ENCODE results near the gene ZKSCAN5.
A peak's percentile ranks its signal among the peaks of the same experiment; 100 is the strongest.

The ZKSCAN5 gene

GRCh38 chr7:99505324-99505662 is 831 bp downstream of the ZKSCAN5 start:
- H2AK5ac ChIP-seq (ENCODE audit: low read length): no peak overlapping the region
- H3K4me3 ChIP-seq (ENCODE audit: low read length): peak overlapping the region; percentile 69
- H3K27ac ChIP-seq (ENCODE audit: low read depth, low read length): no peak overlapping the region
- no CpG with 5 or more reads among the region's 11 CpGs for WGBS (ENCODE audit: extremely low coverage, insufficient coverage, low lambda C conversion rate)
- no peak for DNase-seq
- no peaks in the 10 kb centered on the region for H3K27me3 ChIP-seq (ENCODE audit: insufficient read depth, low read length, poor library complexity)
- H3K79me2 ChIP-seq (ENCODE audit: control insufficient read depth, insufficient read depth, low read length): peaks cover 16% of the 10 kb centered on the region
- no peak overlapping the region for H4K8ac ChIP-seq (ENCODE audit: low read depth, low read length)
- peak overlapping the region; percentile 56 for H3K18ac ChIP-seq (ENCODE audit: low read length)
- no peak overlapping the region for H2BK5ac ChIP-seq (ENCODE audit: low read length)
- H3K23ac ChIP-seq (ENCODE audit: low read length): no peak overlapping the region
- H3K79me1 ChIP-seq (ENCODE audit: low read length): peaks cover 10% of the 10 kb centered on the region
- H2BK120ac ChIP-seq (ENCODE audit: low read depth, low read length): peak overlapping the region; percentile 61
- H3K4ac ChIP-seq (ENCODE audit: low read depth, low read length): peak overlapping the region; percentile 62
- H3K9ac ChIP-seq (ENCODE audit: low read length): peak overlapping the region; percentile 77
- H4K5ac ChIP-seq (ENCODE audit: low read length): no peak overlapping the region
- peak overlapping the region; percentile 89 for H3K56ac ChIP-seq (ENCODE audit: low read length)
- peaks cover 2% of the 10 kb centered on the region for H3K4me1 ChIP-seq (ENCODE audit: control insufficient read depth, low read depth, low read length)
- no peak overlapping the region for H2BK15ac ChIP-seq (replicated peaks; ENCODE audit: low read depth)
- H3K4me2 ChIP-seq (ENCODE audit: low read length): peak overlapping the region; percentile 71
- no peaks in the 10 kb centered on the region for H3K36me3 ChIP-seq (ENCODE audit: control insufficient read depth, insufficient read depth, low read length)

DNA sequence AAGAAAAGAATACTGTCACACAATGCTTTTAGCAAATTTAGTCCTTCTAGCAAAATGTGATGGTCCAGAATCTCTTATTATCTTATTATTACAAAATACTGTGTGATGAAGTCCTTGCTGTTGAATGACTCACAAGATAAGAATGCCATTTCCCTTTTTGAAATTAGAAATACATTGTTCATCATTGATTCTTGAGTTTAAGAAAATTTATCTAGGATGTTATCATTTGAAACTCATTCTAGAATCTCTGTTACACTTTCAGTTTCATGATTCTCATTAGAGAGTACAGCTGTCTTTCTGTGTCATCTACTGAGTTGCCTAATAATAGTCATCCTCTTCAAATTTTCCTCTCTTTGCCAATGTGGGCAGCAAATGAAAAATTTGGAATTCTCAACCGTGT is 9.6 kb downstream of the ZKSCAN5 start:
- no peak overlapping the region for H2BK15ac ChIP-seq (replicated peaks; ENCODE audit: low read depth)
- no peak overlapping the region for H4K8ac ChIP-seq (ENCODE audit: low read depth, low read length)
- no peak overlapping the region for H3K56ac ChIP-seq (ENCODE audit: low read length)
- H4K5ac ChIP-seq (ENCODE audit: low read length): no peak overlapping the region
- H3K79me2 ChIP-seq (ENCODE audit: control insufficient read depth, insufficient read depth, low read length): no peaks in the 10 kb centered on the region
- no peak overlapping the region for H3K4ac ChIP-seq (ENCODE audit: low read depth, low read length)
- H3K9ac ChIP-seq (ENCODE audit: low read length): no peak overlapping the region
- DNase-seq: no peak
- H3K79me1 ChIP-seq (ENCODE audit: low read length): no peaks in the 10 kb centered on the region
- no peaks in the 10 kb centered on the region for H3K27me3 ChIP-seq (ENCODE audit: insufficient read depth, low read length, poor library complexity)
- H3K18ac ChIP-seq (ENCODE audit: low read length): no peak overlapping the region
- H3K23ac ChIP-seq (ENCODE audit: low read length): no peak overlapping the region
- no peak overlapping the region for H2BK120ac ChIP-seq (ENCODE audit: low read depth, low read length)
- no peak overlapping the region for H3K4me3 ChIP-seq (ENCODE audit: low read length)
- no peak overlapping the region for H3K27ac ChIP-seq (ENCODE audit: low read depth, low read length)
- no peak overlapping the region for H2BK5ac ChIP-seq (ENCODE audit: low read length)
- no CpG with 5 or more reads among the region's 1 CpG for WGBS (ENCODE audit: extremely low coverage, insufficient coverage, low lambda C conversion rate)
- H3K36me3 ChIP-seq (ENCODE audit: control insufficient read depth, insufficient read depth, low read length): peaks cover 5% of the 10 kb centered on the region
- H3K4me1 ChIP-seq (ENCODE audit: control insufficient read depth, low read depth, low read length): no peaks in the 10 kb centered on the region
- no peak overlapping the region for H3K4me2 ChIP-seq (ENCODE audit: low read length)
- no peak overlapping the region for H2AK5ac ChIP-seq (ENCODE audit: low read length)

GRCh38 chr7:99521399-99521798 is 16.9 kb downstream of the ZKSCAN5 start:
- Histone ChIP-seq H4K5ac (ENCODE audit: low read length) (no peak overlapping the region), H3K4me3 (ENCODE audit: low read length) (no peak overlapping the region), H3K56ac (ENCODE audit: low read length) (no peak overlapping the region), H3K18ac (ENCODE audit: low read length) (no peak overlapping the region), H2BK120ac (ENCODE audit: low read depth, low read length) (no peak overlapping the region), H3K79me2 (ENCODE audit: control insufficient read depth, insufficient read depth, low read length) (no peaks in the 10 kb centered on the region), H3K27me3 (ENCODE audit: insufficient read depth, low read length, poor library complexity) (no peaks in the 10 kb centered on the region), H3K4me2 (ENCODE audit: low read length) (no peak overlapping the region), H3K4me1 (ENCODE audit: control insufficient read depth, low read depth, low read length) (no peaks in the 10 kb centered on the region), H3K9ac (ENCODE audit: low read length) (no peak overlapping the region), H2BK15ac (replicated peaks; ENCODE audit: low read depth) (no peak overlapping the region), H4K8ac (ENCODE audit: low read depth, low read length) (no peak overlapping the region), H3K79me1 (ENCODE audit: low read length) (no peaks in the 10 kb centered on the region), H3K4ac (ENCODE audit: low read depth, low read length) (no peak overlapping the region), H2BK5ac (ENCODE audit: low read length) (no peak overlapping the region), H2AK5ac (ENCODE audit: low read length) (no peak overlapping the region), H3K23ac (ENCODE audit: low read length) (no peak overlapping the region), H3K36me3 (ENCODE audit: control insufficient read depth, insufficient read depth, low read length) (peaks cover 7% of the 10 kb centered on the region), H3K27ac (ENCODE audit: low read depth, low read length) (no peak overlapping the region)
- no CpG with 5 or more reads among the region's 3 CpGs for WGBS (ENCODE audit: extremely low coverage, insufficient coverage, low lambda C conversion rate)
- DNase-seq: no peak

- Histone ChIP-seq H3K79me2 (ENCODE audit: control insufficient read depth, insufficient read depth, low read length) (no peaks in the 10 kb centered on the region), H3K27ac (ENCODE audit: low read depth, low read length) (no peak overlapping the region), H3K18ac (ENCODE audit: low read length) (no peak overlapping the region), H4K5ac (ENCODE audit: low read length) (no peak overlapping the region), H2BK5ac (ENCODE audit: low read length) (no peak overlapping the region), H4K8ac (ENCODE audit: low read depth, low read length) (no peak overlapping the region), H3K4me1 (ENCODE audit: control insufficient read depth, low read depth, low read length) (no peaks in the 10 kb centered on the region), H2BK120ac (ENCODE audit: low read depth, low read length) (no peak overlapping the region), H3K9ac (ENCODE audit: low read length) (no peak overlapping the region), H3K79me1 (ENCODE audit: low read length) (no peaks in the 10 kb centered on the region), H3K36me3 (ENCODE audit: control insufficient read depth, insufficient read depth, low read length) (peaks cover 9% of the 10 kb centered on the region), H3K23ac (ENCODE audit: low read length) (no peak overlapping the region), H3K4me2 (ENCODE audit: low read length) (no peak overlapping the region), H3K4me3 (ENCODE audit: low read length) (no peak overlapping the region), H3K4ac (ENCODE audit: low read depth, low read length) (no peak overlapping the region), H2AK5ac (ENCODE audit: low read length) (no peak overlapping the region), H2BK15ac (replicated peaks; ENCODE audit: low read depth) (no peak overlapping the region), H3K56ac (ENCODE audit: low read length) (no peak overlapping the region), H3K27me3 (ENCODE audit: insufficient read depth, low read length, poor library complexity) (no peaks in the 10 kb centered on the region)
- no CpG with 5 or more reads among the region's 21 CpGs for WGBS (ENCODE audit: extremely low coverage, insufficient coverage, low lambda C conversion rate)
- DNase-seq: peak; percentile 48
These were observed 21.4 kb downstream of the ZKSCAN5 start for GRCh38 chr7:99525713-99526440.

GRCh38 chr7:99531354-99531765 is 26.9 kb downstream of the ZKSCAN5 start:
- WGBS (ENCODE audit: extremely low coverage, insufficient coverage, low lambda C conversion rate): no CpG with 5 or more reads among the region's 12 CpGs
- DNase-seq: peak; percentile 33
- Histone ChIP-seq H3K18ac (ENCODE audit: low read length) (no peak overlapping the region), H3K4me3 (ENCODE audit: low read length) (peak overlapping the region; percentile 34), H3K4ac (ENCODE audit: low read depth, low read length) (no peak overlapping the region), H3K79me1 (ENCODE audit: low read length) (no peaks in the 10 kb centered on the region), H2AK5ac (ENCODE audit: low read length) (no peak overlapping the region), H2BK5ac (ENCODE audit: low read length) (no peak overlapping the region), H3K4me1 (ENCODE audit: control insufficient read depth, low read depth, low read length) (no peaks in the 10 kb centered on the region), H3K56ac (ENCODE audit: low read length) (no peak overlapping the region), H4K5ac (ENCODE audit: low read length) (no peak overlapping the region), H3K27ac (ENCODE audit: low read depth, low read length) (no peak overlapping the region), H3K27me3 (ENCODE audit: insufficient read depth, low read length, poor library complexity) (no peaks in the 10 kb centered on the region), H2BK120ac (ENCODE audit: low read depth, low read length) (no peak overlapping the region), H3K9ac (ENCODE audit: low read length) (no peak overlapping the region), H3K79me2 (ENCODE audit: control insufficient read depth, insufficient read depth, low read length) (no peaks in the 10 kb centered on the region), H2BK15ac (replicated peaks; ENCODE audit: low read depth) (no peak overlapping the region), H3K36me3 (ENCODE audit: control insufficient read depth, insufficient read depth, low read length) (peaks cover 16% of the 10 kb centered on the region), H4K8ac (ENCODE audit: low read depth, low read length) (no peak overlapping the region), H3K4me2 (ENCODE audit: low read length) (no peak overlapping the region), H3K23ac (ENCODE audit: low read length) (no peak overlapping the region)

DNA sequence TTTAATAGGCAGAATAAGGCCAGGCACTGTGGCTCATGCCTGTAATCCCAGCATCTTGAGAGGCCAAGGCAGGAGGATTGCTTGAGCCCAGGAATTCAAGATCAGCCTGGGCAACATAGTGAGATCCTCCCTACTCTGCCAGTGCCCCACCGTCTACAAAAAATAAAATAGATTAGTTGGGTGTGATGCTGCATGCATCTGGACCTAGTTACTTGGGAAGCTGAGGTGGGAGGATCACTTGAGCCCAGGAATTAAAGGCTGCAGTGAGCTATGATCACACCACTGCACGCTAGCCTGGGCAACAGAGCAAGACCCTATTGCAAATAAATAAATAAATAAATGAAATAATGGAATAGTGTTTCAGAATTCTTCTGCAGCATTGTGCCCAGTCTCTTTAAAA is 31.2 kb downstream of the ZKSCAN5 start:
- H2BK5ac ChIP-seq (ENCODE audit: low read length): no peak overlapping the region
- no peak overlapping the region for H3K4me3 ChIP-seq (ENCODE audit: low read length)
- no peak overlapping the region for H3K4me2 ChIP-seq (ENCODE audit: low read length)
- no peak overlapping the region for H3K9ac ChIP-seq (ENCODE audit: low read length)
- no peak overlapping the region for H3K27ac ChIP-seq (ENCODE audit: low read depth, low read length)
- no peaks in the 10 kb centered on the region for H3K79me2 ChIP-seq (ENCODE audit: control insufficient read depth, insufficient read depth, low read length)
- H2AK5ac ChIP-seq (ENCODE audit: low read length): no peak overlapping the region
- H3K4me1 ChIP-seq (ENCODE audit: control insufficient read depth, low read depth, low read length): no peaks in the 10 kb centered on the region
- no peak overlapping the region for H3K4ac ChIP-seq (ENCODE audit: low read depth, low read length)
- H4K5ac ChIP-seq (ENCODE audit: low read length): no peak overlapping the region
- no peak overlapping the region for H3K56ac ChIP-seq (ENCODE audit: low read length)
- no peak overlapping the region for H4K8ac ChIP-seq (ENCODE audit: low read depth, low read length)
- no peak for DNase-seq
- WGBS (ENCODE audit: extremely low coverage, insufficient coverage, low lambda C conversion rate): no CpG with 5 or more reads among the region's 2 CpGs
- no peak overlapping the region for H3K18ac ChIP-seq (ENCODE audit: low read length)
- no peak overlapping the region for H2BK15ac ChIP-seq (replicated peaks; ENCODE audit: low read depth)
- no peak overlapping the region for H2BK120ac ChIP-seq (ENCODE audit: low read depth, low read length)
- no peak overlapping the region for H3K23ac ChIP-seq (ENCODE audit: low read length)
- H3K79me1 ChIP-seq (ENCODE audit: low read length): no peaks in the 10 kb centered on the region
- H3K27me3 ChIP-seq (ENCODE audit: insufficient read depth, low read length, poor library complexity): no peaks in the 10 kb centered on the region
- H3K36me3 ChIP-seq (ENCODE audit: control insufficient read depth, insufficient read depth, low read length): peaks cover 13% of the 10 kb centered on the region
